Adipocyte (in vitro differentiated cells): ENCODE measurements around the gene SP3.

Source experiments
- DNase-seq: peaks from one replicate; pipeline ENCODE4 v3.0.0-alpha.2; 2015; ENCODE audit warnings: low read depth
- H3K27me3 ChIP-seq: replicated peaks from 2 replicates; pipeline ENCODE4 v1.7.0; 2013; ENCODE audit warnings: mild to moderate bottlenecking, low read length, moderate library complexity; ENCODE audit not compliant: control insufficient read depth, insufficient read depth
- H3K36me3 ChIP-seq: 2 replicates; pipeline ENCODE4 v1.7.0; 2013; ENCODE audit warnings: low read length, mild to moderate bottlenecking, moderate library complexity; ENCODE audit not compliant: control insufficient read depth, insufficient read depth, severe bottlenecking
- H3K4me1 ChIP-seq: 2 replicates; pipeline ENCODE4 v1.7.0; 2013; ENCODE audit warnings: mild to moderate bottlenecking, low read length, moderate library complexity; ENCODE audit not compliant: control insufficient read depth, insufficient read depth
- H3K4me3 ChIP-seq: 2 replicates; pipeline ENCODE4 v1.7.0; 2013; ENCODE audit warnings: mild to moderate bottlenecking, low read length, moderate library complexity
- H3K9ac ChIP-seq: 2 replicates; pipeline ENCODE4 v1.7.0; 2013; ENCODE audit warnings: mild to moderate bottlenecking, low read length, moderate library complexity
- H3K9me3 ChIP-seq: 2 replicates; pipeline ENCODE4 v1.7.0; 2013; ENCODE audit warnings: mild to moderate bottlenecking, low read length, moderate library complexity; ENCODE audit not compliant: control insufficient read depth

Gene SP3

DNA sequence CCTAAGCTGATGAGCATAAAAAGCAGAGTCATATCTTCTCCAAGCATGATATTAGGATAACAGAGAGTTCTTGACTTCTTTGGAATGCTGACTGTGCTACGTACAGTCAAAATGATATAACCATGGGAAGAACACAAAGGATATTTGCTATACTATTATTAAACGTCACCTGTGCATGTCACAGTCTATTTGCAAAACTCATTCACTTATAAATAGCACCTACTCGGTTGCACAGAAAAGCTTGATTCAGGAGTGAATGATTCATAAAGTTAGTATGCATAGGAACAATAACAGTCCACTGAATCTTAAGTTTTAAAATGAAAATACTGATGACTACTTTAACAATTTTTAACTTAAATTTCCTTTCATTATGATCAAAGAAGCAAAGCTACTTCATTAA lies 83.3 kb downstream of the SP3 start:
- DNase-seq = no peak
- Histone ChIP-seq H3K4me1 (peaks cover 7% of the 10 kb centered on the region), H3K9ac (no peak overlapping the region), H3K27me3 (no peaks in the 10 kb centered on the region), H3K9me3 (peaks cover 4% of the 10 kb centered on the region), H3K4me3 (no peak overlapping the region), H3K36me3 (no peaks in the 10 kb centered on the region)

DNA sequence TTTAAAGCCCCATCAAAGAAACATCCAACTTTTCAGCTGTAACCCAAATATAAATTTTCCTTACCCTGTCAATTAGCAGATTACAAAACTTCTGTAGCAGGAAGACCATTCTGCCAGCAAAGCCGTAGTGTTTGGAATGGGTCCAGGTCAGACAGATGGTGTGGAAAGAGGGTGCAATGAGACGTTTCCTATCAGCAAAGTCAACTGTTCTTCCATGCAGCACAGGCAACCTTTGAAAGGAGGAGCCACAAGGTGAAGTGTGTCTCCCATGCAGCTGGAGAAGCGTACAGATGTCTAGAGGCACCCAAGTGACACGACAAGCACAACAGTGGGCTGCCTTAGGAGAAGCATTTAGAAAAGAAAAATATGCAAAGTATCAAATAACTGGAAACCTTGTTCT lies 83.7 kb downstream of the SP3 start:
- Histone ChIP-seq H3K36me3 (no peaks in the 10 kb centered on the region), H3K4me1 (peaks cover 7% of the 10 kb centered on the region), H3K9ac (no peak overlapping the region), H3K9me3 (peaks cover 4% of the 10 kb centered on the region), H3K4me3 (no peak overlapping the region), H3K27me3 (no peaks in the 10 kb centered on the region)
- no peak for DNase-seq

DNA sequence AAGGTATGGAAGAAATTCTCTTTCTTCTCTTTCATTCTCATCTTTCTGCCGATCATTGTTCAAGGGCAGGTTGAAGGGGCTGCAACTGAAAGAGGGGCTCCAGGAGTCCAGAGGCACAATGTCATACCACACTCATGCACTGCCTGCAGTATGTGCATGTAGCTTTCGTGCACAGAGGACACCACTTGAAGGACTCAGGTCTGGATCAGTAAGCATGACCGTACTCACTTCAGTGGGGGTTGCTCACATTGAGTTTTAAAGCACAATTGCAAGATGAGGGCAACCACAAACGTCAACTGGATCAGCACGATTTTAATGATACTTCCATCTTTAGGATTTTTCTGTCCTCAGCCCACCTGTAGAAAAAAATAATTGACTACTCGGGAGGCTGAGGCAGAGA lies 84.6 kb downstream of the SP3 start:
- peaks cover under 1% of the 10 kb centered on the region for H3K9me3 ChIP-seq
- H3K9ac ChIP-seq = no peak overlapping the region
- no peaks in the 10 kb centered on the region for H3K36me3 ChIP-seq
- no peak for DNase-seq
- no peaks in the 10 kb centered on the region for H3K27me3 ChIP-seq
- H3K4me3 ChIP-seq = no peak overlapping the region
- H3K4me1 ChIP-seq = peaks cover 7% of the 10 kb centered on the region

DNA sequence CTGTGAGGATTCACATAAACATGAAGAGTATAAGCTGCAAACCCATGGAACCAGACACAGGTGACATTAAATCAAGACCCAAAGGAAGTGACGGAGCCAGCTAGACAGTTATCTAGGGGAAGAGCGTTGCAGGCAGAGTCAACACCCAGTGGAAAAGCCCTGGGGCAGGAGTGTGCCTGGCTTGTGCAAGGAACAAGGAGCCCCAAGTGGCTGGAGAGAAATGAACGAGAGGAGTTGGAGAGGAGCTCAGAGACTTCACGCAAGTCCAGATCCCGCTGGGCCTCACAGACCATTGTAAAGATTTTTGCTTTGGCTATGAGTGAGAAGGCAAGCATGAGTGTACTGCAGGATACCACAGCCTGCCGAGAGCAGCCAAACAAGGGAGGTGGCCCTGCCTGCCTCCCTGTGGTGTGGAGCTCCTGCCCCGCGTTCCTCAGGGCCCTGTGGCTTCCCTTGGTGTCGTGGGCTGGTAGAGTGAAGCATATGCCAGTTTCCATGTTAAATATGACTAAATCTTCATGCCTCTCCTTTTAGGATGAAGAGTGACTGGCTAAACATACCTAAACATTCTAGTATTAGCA lies 88.2 kb downstream of the SP3 start:
- Histone ChIP-seq H3K27me3 (no peaks in the 10 kb centered on the region), H3K9me3 (no peaks in the 10 kb centered on the region), H3K9ac (no peak overlapping the region), H3K36me3 (no peaks in the 10 kb centered on the region), H3K4me3 (no peak overlapping the region), H3K4me1 (peaks cover 13% of the 10 kb centered on the region)
- no peak for DNase-seq

DNA sequence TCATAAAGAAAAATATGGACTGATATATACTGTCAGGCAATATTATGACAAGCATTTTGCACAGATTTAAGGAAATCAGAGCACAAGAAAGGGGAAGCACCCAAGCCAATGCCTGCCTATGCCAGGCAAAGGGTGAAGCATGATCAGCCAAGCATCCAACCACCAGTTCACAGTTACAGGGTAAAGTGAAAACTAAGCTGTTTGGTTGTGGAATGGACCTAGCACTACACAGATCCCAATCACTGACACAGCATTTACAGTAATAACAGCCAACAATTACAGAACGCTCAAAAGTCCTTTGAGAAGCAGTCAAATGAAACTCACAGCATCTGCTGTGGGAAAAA lies 90.3 kb downstream of the SP3 start:
- DNase-seq = no peak
- no peaks in the 10 kb centered on the region for H3K36me3 ChIP-seq
- H3K4me3 ChIP-seq = no peak overlapping the region
- no peaks in the 10 kb centered on the region for H3K27me3 ChIP-seq
- H3K9me3 ChIP-seq = no peaks in the 10 kb centered on the region
- no peak overlapping the region for H3K9ac ChIP-seq
- peaks cover 6% of the 10 kb centered on the region for H3K4me1 ChIP-seq

DNA sequence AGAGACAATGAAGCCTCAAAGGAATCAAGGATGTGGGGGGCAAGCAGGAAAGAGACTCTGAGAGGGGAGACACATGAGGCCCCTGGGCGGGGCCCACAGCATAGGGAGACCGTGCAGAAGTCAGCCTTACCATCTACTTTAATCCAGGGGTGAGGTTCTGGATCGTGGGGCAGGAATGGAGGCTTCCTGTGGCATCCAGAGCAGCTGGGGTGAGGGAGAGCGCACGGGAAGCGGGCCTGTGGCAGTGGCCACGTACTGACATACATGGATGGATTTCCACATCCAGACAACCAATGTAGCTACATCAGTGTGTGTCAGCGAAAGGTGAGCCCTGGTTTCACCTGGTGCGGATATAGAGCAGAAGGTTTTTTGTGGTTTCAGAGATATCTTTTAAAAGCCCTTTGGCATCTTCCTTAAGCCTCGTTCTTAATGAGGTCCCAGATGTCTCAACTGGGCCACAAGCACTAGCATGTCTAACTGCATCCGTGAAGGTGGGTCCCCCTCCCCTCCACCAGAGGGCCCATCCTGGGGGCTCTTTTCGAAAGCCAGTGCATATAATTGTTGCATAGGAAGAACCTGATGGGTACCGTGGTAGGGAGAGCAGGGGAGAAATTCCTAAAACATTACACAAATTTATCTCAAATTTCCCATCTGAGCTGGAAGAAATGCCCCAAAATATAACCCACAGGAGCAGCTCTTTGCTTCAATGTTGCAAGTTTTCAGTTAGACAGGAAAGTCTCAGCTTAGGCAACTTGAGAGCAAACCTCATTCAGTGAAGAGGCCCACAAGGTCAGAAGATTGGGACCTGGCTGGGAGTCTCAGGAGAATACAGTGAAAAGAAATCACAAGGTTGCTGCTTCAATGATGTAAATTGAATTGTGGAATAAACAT lies 90.9 kb downstream of the SP3 start:
- Histone ChIP-seq H3K36me3 (no peaks in the 10 kb centered on the region), H3K9me3 (no peaks in the 10 kb centered on the region), H3K4me1 (peaks cover 6% of the 10 kb centered on the region), H3K27me3 (no peaks in the 10 kb centered on the region), H3K9ac (no peak overlapping the region), H3K4me3 (no peak overlapping the region)
- no peak for DNase-seq

DNA sequence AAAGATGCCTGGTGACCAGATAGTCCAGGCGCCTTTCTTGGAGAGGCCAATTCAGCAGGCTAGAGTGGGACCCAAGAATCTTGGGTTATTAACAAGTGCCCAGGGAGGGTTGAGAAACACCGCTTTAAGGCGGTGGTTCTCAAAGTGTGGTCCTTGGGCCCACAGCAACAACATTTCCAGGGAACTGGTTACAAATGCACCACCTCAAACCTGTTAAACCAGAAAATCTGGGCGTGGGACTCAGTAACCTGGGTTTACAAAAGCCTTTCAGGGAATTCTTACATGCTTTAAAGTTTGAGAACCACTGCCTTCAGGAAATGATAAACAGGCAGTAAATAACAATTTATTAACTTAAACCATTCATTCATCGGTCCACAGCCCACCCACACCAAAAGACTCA lies 92.5 kb downstream of the SP3 start:
- H3K4me1 ChIP-seq = peaks cover 6% of the 10 kb centered on the region
- H3K27me3 ChIP-seq = no peaks in the 10 kb centered on the region
- H3K4me3 ChIP-seq = no peak overlapping the region
- H3K9me3 ChIP-seq = no peaks in the 10 kb centered on the region
- DNase-seq = no peak
- H3K9ac ChIP-seq = no peak overlapping the region
- no peaks in the 10 kb centered on the region for H3K36me3 ChIP-seq

DNA sequence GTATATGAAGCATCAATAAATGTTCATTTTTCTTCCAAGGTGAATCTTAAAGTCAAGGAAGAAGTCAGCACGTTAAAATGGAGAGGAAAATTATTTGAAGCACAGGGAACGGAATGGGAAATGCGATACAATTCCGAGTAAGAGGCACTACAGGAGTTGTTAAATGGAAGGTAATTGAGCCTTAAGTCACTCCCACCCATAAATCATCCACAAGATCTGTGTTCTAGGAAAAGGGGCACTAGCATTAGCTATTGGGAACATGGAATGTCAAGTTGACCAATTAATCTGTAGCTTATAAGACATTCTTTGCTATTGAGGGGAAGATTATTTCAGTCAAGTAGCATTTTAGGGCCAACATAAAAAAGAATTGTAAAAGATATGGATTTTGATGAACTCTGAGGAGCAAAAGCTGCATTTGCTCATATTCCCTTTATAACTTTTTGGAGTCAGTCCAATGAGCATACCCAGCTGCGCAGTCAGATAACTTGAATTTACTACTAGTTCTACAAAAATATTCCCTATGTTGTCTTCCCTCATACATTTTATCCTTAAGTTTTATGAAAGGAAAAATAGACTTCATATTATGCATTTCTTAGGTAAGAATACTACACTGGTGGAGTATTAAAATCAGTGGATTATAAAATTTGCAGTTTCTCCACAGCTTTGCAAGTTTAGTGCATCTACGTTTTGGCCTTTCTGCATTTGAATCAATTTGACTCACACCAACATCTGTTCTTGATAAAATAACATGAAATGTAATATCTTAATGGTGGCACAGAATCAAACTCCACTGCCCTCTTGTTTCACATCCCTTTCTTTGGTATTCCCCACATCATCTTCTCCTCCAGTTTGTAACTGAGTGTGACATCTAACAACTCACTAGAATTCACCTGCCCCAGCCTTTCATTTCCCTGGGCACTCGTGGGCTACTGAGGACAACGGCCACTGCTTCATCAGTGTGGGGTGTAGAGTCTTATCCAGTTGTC lies 95.6 kb downstream of the SP3 start:
- Histone ChIP-seq H3K4me1 (peaks cover under 1% of the 10 kb centered on the region), H3K9ac (no peak overlapping the region), H3K27me3 (peaks cover 2% of the 10 kb centered on the region), H3K4me3 (no peak overlapping the region), H3K9me3 (no peaks in the 10 kb centered on the region), H3K36me3 (no peaks in the 10 kb centered on the region)
- DNase-seq = peak; percentile 51

DNA sequence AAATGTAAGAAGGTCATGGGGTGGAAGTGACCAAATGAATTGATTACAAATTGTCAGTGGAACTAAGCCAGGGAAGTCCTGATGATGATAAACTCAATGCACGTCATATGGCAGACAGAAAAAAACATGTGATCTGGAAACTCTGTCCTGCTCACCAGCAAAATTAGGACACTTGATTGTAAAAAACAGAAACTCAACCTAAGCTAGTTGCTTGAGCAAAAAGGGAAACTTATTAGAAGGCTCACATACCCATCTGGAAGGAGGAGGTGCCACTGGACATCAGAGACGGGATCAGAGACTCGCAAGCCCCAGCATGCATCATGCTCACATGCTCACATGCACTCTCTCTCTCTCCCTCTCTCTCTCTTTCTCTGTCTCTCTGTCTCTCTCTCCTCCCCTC lies 96.8 kb downstream of the SP3 start:
- Histone ChIP-seq H3K4me3 (no peak overlapping the region), H3K4me1 (no peaks in the 10 kb centered on the region), H3K27me3 (peaks cover 6% of the 10 kb centered on the region), H3K36me3 (no peaks in the 10 kb centered on the region), H3K9me3 (no peaks in the 10 kb centered on the region), H3K9ac (no peak overlapping the region)
- no peak for DNase-seq

DNA sequence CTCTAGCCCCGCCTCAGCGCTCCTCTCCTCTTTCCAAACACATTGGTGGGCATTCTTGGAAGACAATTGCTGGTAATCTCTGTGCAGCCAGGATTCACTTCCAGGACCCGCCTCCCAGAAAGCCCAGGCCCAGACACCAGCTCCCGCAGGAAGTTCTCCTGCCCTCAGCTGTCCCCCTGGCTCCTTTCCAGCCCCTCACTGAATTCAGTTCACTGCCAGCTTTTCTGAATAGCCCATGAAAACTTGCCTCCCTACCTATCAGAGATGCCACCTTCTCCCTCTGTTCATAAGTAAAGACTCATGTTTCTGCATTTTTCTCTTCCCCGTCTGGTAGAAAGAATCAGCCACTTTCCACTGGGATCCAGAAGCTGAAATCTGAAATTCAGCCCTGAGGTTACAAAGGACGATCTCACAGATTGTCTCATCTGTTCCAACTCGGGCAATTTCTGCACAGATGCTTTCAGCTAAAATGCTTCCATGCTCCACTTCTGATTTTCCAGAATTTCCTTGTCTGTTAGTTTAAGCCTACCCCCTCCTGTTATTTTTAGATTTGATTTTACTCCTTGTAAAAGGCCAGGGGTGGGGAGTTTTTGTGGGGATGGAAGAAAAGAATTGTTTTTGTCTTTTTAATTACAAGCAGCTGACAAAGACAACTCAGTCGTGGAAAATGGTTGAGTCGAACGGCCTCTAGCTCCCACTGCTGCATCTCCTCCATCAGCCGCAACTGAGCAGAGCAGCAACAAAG lies 98.1 kb downstream of the SP3 start:
- DNase-seq = no peak
- peaks cover 6% of the 10 kb centered on the region for H3K27me3 ChIP-seq
- H3K4me3 ChIP-seq = peak overlapping the region; percentile 10
- no peak overlapping the region for H3K9ac ChIP-seq
- H3K9me3 ChIP-seq = no peaks in the 10 kb centered on the region
- H3K4me1 ChIP-seq = peaks cover 4% of the 10 kb centered on the region
- no peaks in the 10 kb centered on the region for H3K36me3 ChIP-seq
